Stimulated activated CD4-positive, alpha-beta T cell treated with anti-CD3 and anti-CD28 coated beads, TNF-alpha, amount 100 ng/mL, for 1 hour (primary cell): ENCODE data around the gene TMTC3.
"Not testable (repeated sequence)": the region's sequence is repeated elsewhere in the genome, so short reads cannot be mapped to it uniquely, and the experiment has no call there.

Experiments used
- DNase-seq, 3 donors: peaks; one replicate each; pipeline ENCODE4 v3.0.0-alpha.2; 2020; ENCODE audit warnings: low read depth in 3 of 3, low spot score in 1 of 3

TMTC3 gene

DNA sequence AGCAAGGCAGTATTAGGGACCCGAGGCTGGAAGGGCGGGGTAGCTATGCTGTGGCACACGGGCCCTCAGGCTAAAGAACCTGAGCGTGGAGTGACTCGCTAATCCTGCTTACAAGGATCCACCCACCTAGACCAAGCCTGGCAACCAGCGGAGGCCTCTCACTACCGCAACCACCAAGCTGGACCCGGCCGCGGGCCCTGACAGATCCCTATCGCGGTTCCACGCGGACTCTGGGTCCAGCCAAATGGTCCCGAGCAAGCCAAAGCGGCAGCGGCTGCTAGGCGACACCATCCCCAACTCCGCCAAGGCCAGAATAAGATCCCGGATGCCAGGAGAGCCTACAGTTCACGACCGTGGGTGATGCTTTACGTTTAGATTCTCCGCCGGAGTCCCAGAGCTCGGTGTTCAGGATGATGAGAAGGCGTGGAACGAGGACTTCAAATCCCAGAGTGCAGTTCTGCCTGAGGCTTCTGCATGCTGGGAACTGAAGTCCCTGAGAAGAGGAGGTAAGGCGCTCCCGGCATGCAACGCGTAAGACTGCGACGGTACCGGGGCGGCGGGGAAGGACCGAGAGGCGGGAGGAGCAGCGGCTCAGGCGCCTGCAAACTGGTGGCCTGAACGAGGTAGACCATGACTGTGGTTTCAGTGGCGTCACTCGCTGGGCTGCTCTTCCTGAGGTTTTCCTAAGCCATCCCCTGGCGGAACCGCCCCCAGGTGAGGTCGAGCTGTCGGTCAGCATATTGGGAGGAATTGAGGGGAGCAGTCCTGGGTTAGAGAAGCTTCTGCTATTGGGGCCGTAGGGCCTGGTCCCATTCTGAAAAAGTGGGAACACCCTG, at the start of gene TMTC3, which contains the start of gene CEP290:
TSS of gene TMTC3 (plus strand) at position 534 of the 836 bp plus-strand sequence. CDS start 6,009 bp downstream, outside the sequence.
TSS of gene CEP290 (minus strand) at position 315 of the 836 bp plus-strand sequence. CDS start 781 bp downstream, outside the sequence.
- peak; percentile 76 to 80 (median 79) for DNase-seq

GRCh38 chr12:88092771-88093170, 49.3 kb upstream of the TMTC3 start:
- DNase-seq = no peak

- no peak for DNase-seq
Observed at GRCh38 chr12:88093573-88093972, 48.5 kb upstream of the TMTC3 start.

GRCh38 chr12:88108021-88108420, 34.1 kb upstream of the TMTC3 start:
- no peak for DNase-seq

DNA sequence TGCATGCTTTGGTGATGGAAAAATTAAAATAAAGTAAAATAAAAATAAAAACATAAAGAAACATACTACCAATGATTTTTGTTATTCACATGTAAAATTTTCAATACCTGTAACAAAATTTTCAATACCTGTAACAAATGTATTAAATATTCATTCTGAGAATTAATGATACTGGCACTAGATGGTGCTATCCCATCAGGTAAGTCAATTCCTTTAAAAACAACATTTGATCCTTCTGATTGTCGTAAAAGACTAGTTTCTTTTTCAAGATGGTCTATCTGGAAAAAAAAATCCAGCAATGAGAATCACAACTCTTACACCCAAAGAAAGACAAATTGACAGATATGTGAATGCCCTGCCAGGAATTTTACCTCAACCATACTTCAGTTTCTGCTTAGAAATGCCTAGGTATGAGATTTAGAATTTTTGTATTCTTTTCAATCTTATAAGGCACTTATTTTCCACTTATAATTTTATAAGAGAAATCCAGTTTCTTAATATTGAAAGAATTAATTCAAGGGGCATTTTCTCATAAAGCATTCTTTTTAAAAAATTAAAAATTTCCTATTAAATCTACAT, 30.9 kb upstream of the TMTC3 start:
- no peak for DNase-seq

DNA sequence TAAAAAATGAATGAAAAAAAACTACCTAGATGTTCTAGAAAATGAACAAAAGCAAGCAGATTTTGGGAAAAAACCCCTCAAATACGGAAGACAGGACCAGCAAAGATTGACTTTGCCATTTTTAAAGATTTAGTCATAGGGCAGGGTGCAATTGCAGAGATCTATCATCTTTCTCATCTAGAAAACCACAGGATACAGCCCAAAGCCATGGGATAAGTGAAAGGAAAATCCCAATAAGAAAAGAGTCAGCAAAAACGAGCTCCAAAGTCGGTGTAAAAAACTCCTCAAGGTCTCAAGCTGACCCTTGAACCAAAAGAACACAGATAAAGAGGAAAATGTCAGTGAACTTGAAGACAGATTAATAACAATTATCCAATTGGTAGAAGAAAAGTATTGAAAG, 28.2 kb upstream of the TMTC3 start:
- DNase-seq = no peak

DNA sequence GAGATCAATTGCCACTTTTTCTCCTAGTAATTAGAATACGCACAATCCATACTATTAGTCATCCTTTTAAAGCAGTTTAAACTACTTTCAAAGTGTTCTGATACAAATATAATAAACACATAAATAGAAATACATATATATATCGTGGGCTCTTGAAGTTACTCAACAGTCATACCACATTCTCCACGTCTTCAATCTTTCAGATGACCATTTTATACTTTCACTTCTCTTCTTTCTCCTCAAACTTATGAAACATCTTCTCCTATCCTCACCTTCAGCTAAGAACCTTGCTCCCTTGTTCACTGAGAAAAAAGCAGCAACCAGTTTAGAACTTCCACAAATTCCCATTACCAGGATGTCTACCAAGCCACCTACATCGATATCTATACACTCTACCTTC, 19.4 kb upstream of the TMTC3 start:
- DNase-seq = no peak

GRCh38 chr12:88127099-88127498, 15.0 kb upstream of the TMTC3 start:
- no peak for DNase-seq

- no peak for DNase-seq
Observed at GRCh38 chr12:88127855-88128254, 14.3 kb upstream of the TMTC3 start.

- DNase-seq = no peak
Observed at GRCh38 chr12:88132392-88132791, 9.7 kb upstream of the TMTC3 start.

- not testable (repeated sequence) for DNase-seq
Observed at GRCh38 chr12:88133181-88133580, 8.9 kb upstream of the TMTC3 start.

- not testable (repeated sequence) for DNase-seq
Observed at GRCh38 chr12:88139711-88140110, 2.4 kb upstream of the TMTC3 start.

DNA sequence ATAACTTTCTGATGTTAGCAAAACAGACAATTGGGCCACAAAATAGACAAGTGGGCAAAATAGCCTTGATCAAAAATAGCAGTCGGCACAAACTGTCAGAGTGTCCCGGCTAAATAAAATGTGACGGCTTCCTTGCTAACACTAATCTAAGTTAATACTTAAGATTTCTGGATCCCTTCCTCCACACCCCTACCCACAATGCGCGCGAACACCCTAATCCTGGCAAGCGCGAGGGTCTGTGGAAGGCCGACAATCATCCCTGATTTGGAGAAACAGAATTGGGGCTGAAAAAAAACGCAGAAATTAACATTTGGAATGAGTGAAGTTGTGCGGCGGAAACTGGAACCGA, 708 bp upstream of the TMTC3 start:
- no peak for DNase-seq

DNA sequence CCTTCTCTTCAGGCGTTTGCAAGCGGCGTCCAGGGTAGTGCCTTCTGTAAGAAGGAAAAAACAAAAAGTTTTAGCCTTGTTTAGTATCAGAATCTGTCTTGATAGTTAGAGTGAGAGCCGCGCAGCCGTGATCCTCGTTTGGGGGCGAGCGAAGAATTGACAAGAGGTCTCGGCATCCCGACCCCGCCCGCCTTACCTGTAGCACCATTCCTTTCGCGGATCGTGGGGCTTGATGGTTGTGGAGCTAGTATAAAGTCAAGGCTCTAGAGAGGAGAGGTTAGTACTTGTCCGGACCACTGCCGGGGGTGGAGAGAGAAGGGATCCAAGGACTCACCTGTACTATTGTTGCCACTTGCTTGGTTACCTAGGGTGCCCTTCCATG, 494 bp downstream of the TMTC3 start:
- no peak for DNase-seq

DNA sequence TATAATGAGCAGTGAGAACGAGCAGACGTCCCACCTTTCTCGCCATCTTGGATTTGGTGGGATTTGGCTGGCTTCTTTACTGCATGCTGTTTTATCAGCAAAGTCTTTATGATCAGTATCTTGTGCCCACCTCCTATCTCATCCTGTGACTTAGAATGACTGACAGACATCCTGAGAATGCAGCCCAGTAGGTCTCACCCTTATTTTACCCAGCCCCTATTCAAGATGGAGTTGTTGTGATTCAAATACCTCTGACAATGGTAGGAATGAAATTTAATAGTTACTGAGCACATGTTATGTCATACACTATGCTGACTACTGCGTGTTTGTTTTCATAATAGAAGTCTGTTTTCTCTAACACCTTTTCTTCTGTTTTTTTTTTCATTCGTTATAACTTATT, 1.9 kb downstream of the TMTC3 start:
- no peak for DNase-seq

- DNase-seq = no peak
Observed at GRCh38 chr12:88144546-88145468, 2.7 kb downstream of the TMTC3 start.

- DNase-seq = no peak
Observed at GRCh38 chr12:88145567-88146505, 3.7 kb downstream of the TMTC3 start.

- DNase-seq = no peak
Observed at GRCh38 chr12:88150063-88150462, 8.0 kb downstream of the TMTC3 start.

DNA sequence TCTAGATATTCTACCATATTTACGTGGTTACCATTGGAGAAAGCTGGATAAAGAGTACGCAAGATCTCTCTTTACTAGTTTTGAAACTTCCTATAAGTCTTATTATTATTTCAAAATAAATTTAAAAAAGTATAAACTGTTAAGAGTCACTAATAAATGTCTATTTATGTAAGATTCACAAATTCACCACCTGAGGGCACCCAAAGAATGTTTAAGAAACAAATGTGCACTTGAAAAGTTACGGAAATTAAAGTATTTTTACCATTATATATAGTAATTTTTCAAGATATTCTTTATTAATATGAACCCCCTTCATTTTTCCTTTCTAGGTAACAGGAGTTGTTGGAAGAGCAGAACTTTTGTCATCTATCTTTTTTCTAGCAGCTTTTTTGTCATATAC, 11.9 kb downstream of the TMTC3 start:
- DNase-seq = no peak

DNA sequence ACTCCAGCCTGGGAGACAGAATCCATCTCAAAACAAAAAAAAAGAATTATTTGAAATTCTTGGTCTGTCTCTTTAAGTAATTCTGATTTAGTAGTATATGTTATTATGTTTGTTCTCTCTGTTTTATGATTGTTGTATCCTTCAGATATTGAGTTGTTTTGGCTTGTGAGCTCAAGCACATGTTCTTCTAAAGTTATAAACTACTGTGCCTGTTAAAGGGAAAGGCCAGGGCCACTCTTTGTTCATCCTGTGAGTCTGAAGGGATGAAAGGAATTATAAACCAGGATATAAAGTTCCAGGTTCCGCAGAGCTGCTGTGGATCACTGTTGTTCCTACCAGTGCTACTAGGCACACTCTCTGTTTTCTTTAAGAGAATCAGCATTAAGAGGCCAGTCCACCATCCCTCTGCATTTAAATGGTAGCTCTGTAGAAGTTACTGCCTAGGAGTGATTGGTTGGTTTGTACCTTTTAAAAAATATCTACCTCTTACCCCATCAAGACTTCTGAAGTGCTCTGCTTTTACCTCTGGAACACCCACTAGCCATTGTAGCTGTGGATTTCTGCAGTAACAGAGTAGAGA, 14.1 kb downstream of the TMTC3 start:
- DNase-seq = no peak
